Measurements from ENCODE around the gene MAP3K3. TPM values are rescaled to one million over a fixed set of nuclear protein-coding genes. Genes with fewer than 3 reads are reported as not detected.

MAP3K3 gene
- total RNA-seq, 4 donors from 2014 or later = 62.8 to 107 (median 71.7) TPM

- no peak for DNase-seq (ENCODE audit: low spot score in 2 of 2)
- 88 to 91% methylated on average over 2 of the region's 2 CpGs for WGBS, 2 donors
- H3K27me3 ChIP-seq = no peaks in the 10 kb centered on the region
- H3K4me3 ChIP-seq = no peak overlapping the region
- no peaks in the 10 kb centered on the region for H3K9me3 ChIP-seq
- H3K36me3 ChIP-seq = peaks cover 0 to 74% (median 0%) of the 10 kb centered on the region in 3 donors
- peaks cover 0 to 55% (median 12%) of the 10 kb centered on the region in 4 donors for H3K4me1 ChIP-seq
- TF ChIP-seq, protein P1, sequence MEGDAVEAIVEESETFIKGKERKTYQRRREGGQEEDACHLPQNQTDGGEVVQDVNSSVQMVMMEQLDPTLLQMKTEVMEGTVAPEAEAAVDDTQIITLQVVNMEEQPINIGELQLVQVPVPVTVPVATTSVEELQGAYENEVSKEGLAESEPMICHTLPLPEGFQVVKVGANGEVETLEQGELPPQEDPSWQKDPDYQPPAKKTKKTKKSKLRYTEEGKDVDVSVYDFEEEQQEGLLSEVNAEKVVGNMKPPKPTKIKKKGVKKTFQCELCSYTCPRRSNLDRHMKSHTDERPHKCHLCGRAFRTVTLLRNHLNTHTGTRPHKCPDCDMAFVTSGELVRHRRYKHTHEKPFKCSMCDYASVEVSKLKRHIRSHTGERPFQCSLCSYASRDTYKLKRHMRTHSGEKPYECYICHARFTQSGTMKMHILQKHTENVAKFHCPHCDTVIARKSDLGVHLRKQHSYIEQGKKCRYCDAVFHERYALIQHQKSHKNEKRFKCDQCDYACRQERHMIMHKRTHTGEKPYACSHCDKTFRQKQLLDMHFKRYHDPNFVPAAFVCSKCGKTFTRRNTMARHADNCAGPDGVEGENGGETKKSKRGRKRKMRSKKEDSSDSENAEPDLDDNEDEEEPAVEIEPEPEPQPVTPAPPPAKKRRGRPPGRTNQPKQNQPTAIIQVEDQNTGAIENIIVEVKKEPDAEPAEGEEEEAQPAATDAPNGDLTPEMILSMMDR (IDR thresholded peaks at IDR 0.05) = no peak
- TF ChIP-seq POLR2A (IDR thresholded peaks at IDR 0.05) (no peak), EP300 (IDR thresholded peaks at IDR 0.05) (no peak)
- no peak overlapping the region for H3K27ac ChIP-seq
These were observed 13.1 kb downstream of the MAP3K3 start for GRCh38 chr17:63635290-63635689.

DNA sequence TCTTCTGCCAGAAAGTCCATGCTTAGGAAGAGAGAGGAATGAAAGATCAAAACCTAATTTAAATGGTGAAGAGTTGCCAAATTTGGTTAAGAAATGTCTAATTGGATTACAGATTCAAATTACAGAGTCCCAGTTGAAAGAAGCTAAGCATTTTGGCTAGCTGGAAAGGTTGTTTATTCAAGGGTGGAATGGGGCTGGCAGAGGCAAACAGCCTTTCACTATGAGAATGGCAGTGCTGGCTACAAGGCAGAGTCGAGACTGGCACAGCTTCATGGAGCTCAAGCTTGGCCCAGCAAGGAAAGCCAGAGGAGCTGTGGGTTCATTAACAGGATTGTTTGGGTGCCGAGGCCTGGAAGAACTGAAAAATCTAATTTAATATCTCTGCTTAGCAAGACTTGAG is 13.6 kb downstream of the MAP3K3 start:
- no peak overlapping the region for H3K27ac ChIP-seq
- WGBS, 2 donors = 75 to 83% methylated on average over 2 of the region's 2 CpGs
- H3K27me3 ChIP-seq = no peaks in the 10 kb centered on the region
- TF ChIP-seq, protein P1 (IDR thresholded peaks at IDR 0.05) = no peak
- TF ChIP-seq POLR2A (IDR thresholded peaks at IDR 0.05) = no peak
- TF ChIP-seq EP300 (IDR thresholded peaks at IDR 0.05) = no peak
- no peaks in the 10 kb centered on the region for H3K9me3 ChIP-seq
- H3K4me3 ChIP-seq = no peak overlapping the region
- DNase-seq (ENCODE audit: low spot score in 2 of 2) = no peak
- H3K4me1 ChIP-seq = peaks cover 0 to 50% (median 12%) of the 10 kb centered on the region in 4 donors
- peaks cover 0 to 72% (median 0%) of the 10 kb centered on the region in 3 donors for H3K36me3 ChIP-seq

- TF ChIP-seq, protein P1 (IDR thresholded peaks at IDR 0.05) = no peak
- TF ChIP-seq EP300 (IDR thresholded peaks at IDR 0.05) (no peak), POLR2A (IDR thresholded peaks at IDR 0.05) (no peak)
- DNase-seq (ENCODE audit: low spot score in 2 of 2) = no peak
- H3K4me1 ChIP-seq = peaks cover 0 to 32% (median 5%) of the 10 kb centered on the region in 4 donors
- H3K9me3 ChIP-seq = no peaks in the 10 kb centered on the region
- peaks cover 0 to 62% (median 0%) of the 10 kb centered on the region in 3 donors for H3K36me3 ChIP-seq
- no peak overlapping the region for H3K4me3 ChIP-seq
- H3K27me3 ChIP-seq = no peaks in the 10 kb centered on the region
- WGBS, 2 donors = 41 to 49% methylated on average over 1 of the region's 1 CpG
- H3K27ac ChIP-seq = no peak overlapping the region
These were observed 16.9 kb downstream of the MAP3K3 start for GRCh38 chr17:63639125-63639524.

- peaks cover 0 to 61% (median 0%) of the 10 kb centered on the region in 3 donors for H3K36me3 ChIP-seq
- H3K27me3 ChIP-seq = no peaks in the 10 kb centered on the region
- TF ChIP-seq POLR2A (IDR thresholded peaks at IDR 0.05) (no peak), EP300 (IDR thresholded peaks at IDR 0.05) (no peak)
- TF ChIP-seq, protein P1 (IDR thresholded peaks at IDR 0.05) = no peak
- WGBS, 2 donors = 98% methylated on average over 4 of the region's 4 CpGs
- no peaks in the 10 kb centered on the region for H3K9me3 ChIP-seq
- H3K4me1 ChIP-seq = peaks cover 0 to 26% (median 1%) of the 10 kb centered on the region in 4 donors
- H3K27ac ChIP-seq = no peak overlapping the region
- DNase-seq (ENCODE audit: low spot score in 2 of 2) = no peak
- H3K4me3 ChIP-seq = no peak overlapping the region
These were observed 17.8 kb downstream of the MAP3K3 start for GRCh38 chr17:63640038-63640437.

DNA sequence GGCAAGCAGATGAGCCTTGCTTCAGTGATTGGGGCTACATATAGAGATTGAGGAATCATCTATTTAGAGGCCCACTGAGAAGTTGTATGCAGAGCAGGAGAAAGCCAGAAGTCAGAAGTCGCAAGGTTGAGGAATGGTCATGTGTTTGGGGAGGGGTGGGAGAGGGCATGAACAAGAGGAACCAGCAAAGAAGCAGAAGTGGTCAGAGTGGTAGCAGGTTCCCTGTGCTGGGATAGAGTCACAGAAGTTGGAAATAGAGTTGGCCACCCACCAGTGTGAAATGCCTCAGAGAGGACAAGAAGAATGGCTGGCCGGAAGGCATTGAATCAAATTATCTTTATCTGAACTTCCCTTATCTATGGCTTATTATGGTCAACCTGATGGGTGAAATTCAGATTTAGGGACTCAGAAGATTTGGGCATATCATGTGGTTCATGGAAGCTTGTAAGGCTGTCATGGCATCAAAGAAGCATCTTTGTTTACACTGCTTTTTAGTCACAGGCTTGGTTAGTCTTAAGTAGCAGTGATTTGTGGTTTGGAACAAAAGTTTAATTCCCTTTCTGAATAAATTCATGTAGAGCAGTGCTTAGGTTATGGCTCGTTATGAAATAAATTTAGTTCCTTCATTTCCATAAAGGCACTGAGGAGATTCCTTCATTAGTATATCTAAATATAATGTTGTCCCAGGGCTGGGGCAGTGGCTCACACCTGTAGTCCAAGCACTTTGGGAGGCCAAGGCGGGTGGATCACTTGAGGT is 19.7 kb downstream of the MAP3K3 start:
- TF ChIP-seq EP300 (IDR thresholded peaks at IDR 0.05) = peak in 1 of 2 donors; percentile 64
- no peak for TF ChIP-seq POLR2A (IDR thresholded peaks at IDR 0.05)
- Histone ChIP-seq H3K4me3 (no peak overlapping the region), H3K27me3 (no peaks in the 10 kb centered on the region), H3K4me1 (peaks cover 0 to 32% (median 6%) of the 10 kb centered on the region in 4 donors), H3K9me3 (no peaks in the 10 kb centered on the region), H3K36me3 (peaks cover 0 to 53% (median 0%) of the 10 kb centered on the region in 3 donors), H3K27ac (no peak overlapping the region)
- 79 to 84% methylated on average over 4 of the region's 4 CpGs for WGBS, 2 donors
- peak in 1 of 2 donors; percentile 64 for DNase-seq (ENCODE audit: low spot score in 2 of 2)

Measured in tibial nerve (tissue), 4 donors.